Heart left ventricle (tissue), 13 donors: ENCODE data around the gene NSG2.

Experiments
- CTCF ChIP-seq, 12 donors: fragments of 200-600 bp; sonication (generic) in 4 of 12; IDR thresholded peaks; one replicate each; pipeline versions ENCODE4 v1.5.0 to v1.8.0; 2018 to 2022; ENCODE audit warnings: antibody characterized with exemption in 12 of 12, mild to moderate bottlenecking in 5 of 12
- POLR2A ChIP-seq, 2 donors: fragments of 450-650 bp; IDR thresholded peaks; one replicate each; pipeline ENCODE4 v1.6.1; 2017; ENCODE audit warnings: antibody characterized with exemption in 2 of 2, mild to moderate bottlenecking in 2 of 2, moderate library complexity in 2 of 2
- donor health status: ischemic (EF 13 %, LVEDD 7.1; RV severe dilation, severe dysfunction).
- donor health status: DM: no; HTN: yes; CAD: no.
- donor health status: DM: no; HTN: no; CAD: no.
- donor health status: ischemic (EF 25% LVEDD 6.9; RV normal size, moderate dysfunction).
- donor health status: ischemic (EF 25% LVEDD 5.7; RV mildly dilated, moderate dysfunction).
- donor health status: ischemic (EF 35%, LVEDD 5.7; RV mildly dilated, moderate dysfunction).
- donor health status: nonischemic (EF 11% LVEDD 7.7; RV severe dilation, severe dysfunction).
- donor health status: DM: yes; HTN: yes; CAD: no.
- donor health status: PGD.
- donor health status: ischemic (EF 29% LVEDD 5.4; RV normal size, mild dysfunction).
- donor health status: nonischemic (EF 23%, LVEDD 6.1; RV moderate dilation, normal function).

- TF ChIP-seq CTCF (IDR thresholded peaks at IDR 0.05) (no peak), POLR2A (IDR thresholded peaks at IDR 0.05) (no peak)
Measured at GRCh38 chr5:174155706-174156105, 110.2 kb downstream of the NSG2 start.
